PC-9 (cell line): ENCODE measurements around the gene CYP11A1.

ENCODE experiments used
- EZH2 ChIP-seq: fragments of 200-600 bp; sonication (generic); IDR thresholded peaks from 2 replicates; pipeline ENCODE4 v1.8.0; 2017; ENCODE audit warnings: antibody characterized with exemption, low read depth
- TF ChIP-seq, protein P1 (sequence below): fragments of 200-600 bp; sonication (generic); conservative IDR thresholded peaks from 2 replicates; pipeline ENCODE4 v1.6.1; 2017; ENCODE audit warnings: mixed run types, antibody characterized with exemption, mild to moderate bottlenecking, moderate library complexity

DNA sequence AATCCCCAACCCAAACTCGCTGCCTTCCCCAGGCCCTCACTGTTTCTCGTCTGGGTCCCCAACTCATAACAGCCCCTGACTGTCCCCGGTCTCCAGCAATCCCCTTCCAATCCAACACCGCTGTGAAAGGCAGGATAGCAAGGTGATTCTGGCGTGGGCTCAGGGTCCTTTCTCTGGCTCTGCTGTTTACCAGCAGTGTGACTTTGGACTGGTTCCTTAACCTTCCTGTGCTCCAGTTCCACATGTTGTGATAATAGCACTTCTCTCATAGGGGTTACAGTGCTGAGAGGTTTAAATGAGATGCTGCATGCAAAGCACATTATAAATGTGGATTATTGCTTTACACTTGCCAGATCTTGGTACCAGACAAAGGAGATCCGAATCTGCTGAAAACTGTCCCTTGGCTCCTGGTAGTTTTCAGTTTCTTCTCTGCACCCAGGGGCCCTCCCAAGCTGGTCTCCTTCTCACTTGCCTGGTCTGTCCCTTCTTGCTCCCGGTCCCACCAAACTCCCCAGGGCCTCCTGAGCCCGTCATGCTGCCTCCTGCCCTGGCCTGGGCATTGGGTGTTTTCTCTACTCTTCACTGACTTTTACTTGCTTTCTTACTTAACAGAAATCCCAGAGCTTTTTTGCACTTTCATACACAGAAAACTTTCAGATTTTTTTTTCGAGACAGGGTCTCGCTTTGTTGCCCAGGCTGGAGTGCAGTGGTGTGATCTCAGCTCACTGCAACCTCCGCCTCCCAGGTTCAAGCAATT, 26.8 kb upstream of the CYP11A1 start:
- TF ChIP-seq, protein P1, sequence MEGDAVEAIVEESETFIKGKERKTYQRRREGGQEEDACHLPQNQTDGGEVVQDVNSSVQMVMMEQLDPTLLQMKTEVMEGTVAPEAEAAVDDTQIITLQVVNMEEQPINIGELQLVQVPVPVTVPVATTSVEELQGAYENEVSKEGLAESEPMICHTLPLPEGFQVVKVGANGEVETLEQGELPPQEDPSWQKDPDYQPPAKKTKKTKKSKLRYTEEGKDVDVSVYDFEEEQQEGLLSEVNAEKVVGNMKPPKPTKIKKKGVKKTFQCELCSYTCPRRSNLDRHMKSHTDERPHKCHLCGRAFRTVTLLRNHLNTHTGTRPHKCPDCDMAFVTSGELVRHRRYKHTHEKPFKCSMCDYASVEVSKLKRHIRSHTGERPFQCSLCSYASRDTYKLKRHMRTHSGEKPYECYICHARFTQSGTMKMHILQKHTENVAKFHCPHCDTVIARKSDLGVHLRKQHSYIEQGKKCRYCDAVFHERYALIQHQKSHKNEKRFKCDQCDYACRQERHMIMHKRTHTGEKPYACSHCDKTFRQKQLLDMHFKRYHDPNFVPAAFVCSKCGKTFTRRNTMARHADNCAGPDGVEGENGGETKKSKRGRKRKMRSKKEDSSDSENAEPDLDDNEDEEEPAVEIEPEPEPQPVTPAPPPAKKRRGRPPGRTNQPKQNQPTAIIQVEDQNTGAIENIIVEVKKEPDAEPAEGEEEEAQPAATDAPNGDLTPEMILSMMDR, result no peak
- no peak for TF ChIP-seq EZH2
